HG03060 (cell line): ENCODE data around the gene STXBP5.

Experiments used
- ATAC-seq: cut with Tn5 transposase; IDR thresholded peaks from one replicate; pipeline ENCODE4 v1.9.1; 2021; ENCODE audit warnings: low read depth, moderate number of reproducible peaks; ENCODE audit not compliant: unreplicated experiment

STXBP5 gene

DNA sequence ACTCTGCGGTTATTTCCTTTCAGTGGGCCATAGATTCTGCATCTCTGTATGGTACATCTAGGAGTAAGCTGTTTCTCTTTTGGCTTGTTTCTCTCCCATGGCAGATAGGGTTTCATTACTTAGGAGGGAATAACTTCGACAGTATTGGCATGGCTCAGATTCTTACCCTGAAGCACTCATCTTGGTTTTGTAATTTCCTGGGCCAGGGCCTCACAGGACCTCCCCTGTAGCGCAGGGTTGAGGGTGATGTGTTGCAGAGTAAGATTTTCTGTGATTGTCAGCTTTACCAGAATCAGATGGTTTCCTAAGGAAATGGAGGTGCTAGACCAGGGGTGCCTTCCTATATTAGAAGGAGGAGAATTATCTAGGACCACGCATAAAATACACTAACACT, 78.3 kb downstream of the STXBP5 start:
- ATAC-seq: no peak

DNA sequence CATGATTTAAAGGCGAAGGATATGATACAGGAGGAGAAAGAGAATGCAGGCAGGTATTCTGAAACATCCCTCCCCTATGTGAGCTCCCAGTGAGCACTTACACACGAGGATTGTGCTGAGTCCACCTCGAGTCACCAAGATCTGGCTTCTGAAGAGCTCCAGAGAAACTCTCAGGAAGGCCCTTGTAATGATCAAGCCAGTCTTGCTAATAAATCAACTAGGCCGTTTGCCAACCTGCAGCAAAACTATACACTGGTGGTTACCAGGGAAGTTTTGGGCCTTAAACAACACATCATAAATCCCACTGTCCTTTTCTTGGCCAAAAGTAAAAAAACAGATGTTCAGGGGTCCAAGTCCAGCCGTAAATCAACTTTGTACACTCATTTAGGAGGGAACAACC, 79.2 kb downstream of the STXBP5 start:
- ATAC-seq: no peak

DNA sequence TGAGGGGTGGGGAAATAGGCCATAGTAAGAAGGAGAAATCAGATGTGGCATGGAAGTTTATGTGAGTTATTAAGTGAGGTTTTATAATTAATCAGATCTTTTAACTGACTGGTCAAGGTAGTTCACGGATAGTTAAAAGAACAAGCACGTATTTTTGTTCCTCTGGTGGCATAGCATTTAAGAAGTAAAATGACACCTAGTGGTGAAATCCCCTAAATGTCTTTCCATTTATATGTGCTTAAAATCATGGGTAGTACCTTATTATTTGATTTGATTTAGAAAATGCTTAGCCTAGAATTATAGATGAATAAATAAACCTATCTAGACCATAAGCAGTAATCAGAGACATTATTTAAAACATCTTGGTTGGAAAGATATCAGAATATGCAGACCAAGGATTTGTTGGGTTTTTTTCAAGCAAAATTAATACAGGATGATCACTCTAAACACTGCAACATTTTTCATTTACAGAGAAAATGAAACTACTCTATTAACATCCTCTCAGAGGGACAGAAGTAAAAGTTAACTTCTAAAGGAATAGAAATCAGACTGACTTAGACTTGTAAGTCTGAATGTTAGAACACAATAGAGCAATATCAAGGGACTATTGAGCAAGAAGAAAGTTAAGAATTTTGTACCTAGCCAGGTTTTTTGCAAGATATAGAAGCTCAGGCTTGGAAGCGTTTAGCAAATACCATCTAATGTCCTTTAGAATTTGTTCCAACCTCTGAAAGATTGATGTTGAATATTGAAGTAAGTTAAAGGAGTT, 81.1 kb downstream of the STXBP5 start:
- peak; percentile 66 for ATAC-seq

DNA sequence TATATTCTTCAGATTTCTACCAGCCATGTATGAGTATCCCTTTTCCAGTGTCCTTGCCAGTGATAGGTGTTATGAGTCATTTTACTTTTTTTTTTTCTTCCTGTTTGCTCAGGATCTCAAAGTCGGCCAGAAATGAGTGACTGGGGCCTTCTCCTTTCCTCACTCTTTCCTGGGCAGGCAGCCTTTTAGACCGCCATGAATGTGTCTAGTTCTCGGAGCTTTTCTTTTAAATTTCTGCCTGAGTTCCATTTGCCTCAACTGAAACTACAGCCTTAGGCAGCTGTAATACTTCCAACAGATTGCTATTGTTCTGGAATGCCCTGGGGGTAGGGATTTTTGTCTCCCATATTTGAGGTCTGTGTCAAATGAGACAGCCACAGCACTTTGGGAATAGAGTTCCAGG, 83.7 kb downstream of the STXBP5 start:
- no peak for ATAC-seq

DNA sequence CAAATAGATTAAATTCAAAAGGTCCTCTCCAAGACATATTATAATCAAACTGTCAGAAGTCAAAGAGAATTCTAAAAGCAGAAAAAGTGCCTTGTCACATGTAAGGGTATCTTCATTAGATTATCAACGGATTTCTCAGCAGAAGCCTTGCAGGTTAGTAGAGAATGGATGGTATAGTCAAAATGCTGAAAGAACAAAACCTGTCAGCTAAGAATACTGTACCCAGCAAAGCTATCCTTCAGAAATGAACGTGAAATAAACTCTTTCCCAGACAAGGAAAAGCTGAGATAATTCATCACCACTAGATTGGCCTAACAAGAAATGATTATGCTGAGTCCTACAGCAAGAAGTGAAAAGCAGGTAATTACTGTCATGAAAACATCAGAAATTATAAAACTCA, 92.9 kb downstream of the STXBP5 start:
- ATAC-seq: no peak

DNA sequence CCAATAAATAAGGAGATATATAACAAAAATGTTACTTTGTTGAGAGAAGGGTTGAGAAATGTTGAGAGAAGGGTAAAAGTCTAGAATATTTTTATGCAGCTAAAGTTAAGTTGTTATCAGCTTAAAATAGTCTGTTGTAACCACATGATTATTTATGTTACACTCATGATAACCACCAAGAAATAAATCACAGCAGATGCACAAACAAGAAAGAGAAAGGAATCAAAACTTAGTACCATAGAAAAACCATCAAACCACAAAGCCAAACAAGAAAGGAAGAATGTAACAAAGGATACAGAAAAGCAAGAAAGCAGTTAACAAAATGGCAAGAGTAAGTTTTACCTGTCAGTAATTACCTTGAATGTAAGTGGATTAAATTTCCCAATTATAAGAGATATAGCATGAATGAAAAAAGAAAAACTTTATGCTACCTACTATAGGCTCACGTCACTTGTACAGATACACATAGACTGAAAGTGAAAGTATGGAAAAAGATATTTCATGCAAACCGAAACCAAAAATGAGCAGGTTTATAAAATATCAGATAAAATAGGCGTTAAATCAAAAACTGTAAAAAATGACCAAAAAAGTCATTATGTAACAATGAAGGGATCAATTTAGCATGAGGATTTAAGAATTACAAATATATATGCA, 93.6 kb downstream of the STXBP5 start:
- ATAC-seq: no peak

DNA sequence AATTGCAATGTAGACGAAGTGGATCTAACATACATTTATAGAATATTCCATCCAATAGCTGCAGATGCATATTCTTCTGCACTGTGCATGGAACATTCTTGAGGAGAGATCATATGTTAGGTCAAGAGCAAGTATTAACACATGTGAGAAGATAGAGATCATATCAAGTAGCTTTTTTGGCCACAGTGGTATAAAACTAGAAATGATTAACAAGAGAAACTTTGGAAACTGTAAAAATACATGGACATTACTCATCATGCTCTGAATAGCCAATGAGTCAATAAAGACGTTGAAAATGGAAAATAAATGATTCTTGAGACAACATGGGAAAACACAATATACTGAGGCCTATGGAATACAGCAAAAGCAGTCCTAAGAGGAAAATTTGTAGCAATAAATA, 94.2 kb downstream of the STXBP5 start:
- ATAC-seq: no peak

DNA sequence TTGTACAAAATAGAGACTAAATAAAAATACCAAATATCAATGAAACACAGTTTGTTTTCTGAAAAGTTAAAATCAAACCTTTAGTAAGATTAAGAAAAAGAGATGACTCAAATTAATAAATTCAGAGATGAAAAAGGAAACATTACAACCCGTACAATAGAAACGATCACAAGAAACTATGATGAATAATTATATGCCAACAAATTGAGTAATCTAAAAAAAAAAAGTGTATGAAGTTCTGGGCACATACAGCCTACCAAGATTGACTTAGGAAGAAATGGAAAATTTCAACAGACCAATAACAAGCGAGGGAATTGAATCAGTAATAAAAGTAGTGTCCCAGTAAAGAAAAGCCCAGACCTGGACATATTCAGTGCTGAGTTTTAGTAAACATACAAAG, 94.8 kb downstream of the STXBP5 start:
- ATAC-seq: no peak

DNA sequence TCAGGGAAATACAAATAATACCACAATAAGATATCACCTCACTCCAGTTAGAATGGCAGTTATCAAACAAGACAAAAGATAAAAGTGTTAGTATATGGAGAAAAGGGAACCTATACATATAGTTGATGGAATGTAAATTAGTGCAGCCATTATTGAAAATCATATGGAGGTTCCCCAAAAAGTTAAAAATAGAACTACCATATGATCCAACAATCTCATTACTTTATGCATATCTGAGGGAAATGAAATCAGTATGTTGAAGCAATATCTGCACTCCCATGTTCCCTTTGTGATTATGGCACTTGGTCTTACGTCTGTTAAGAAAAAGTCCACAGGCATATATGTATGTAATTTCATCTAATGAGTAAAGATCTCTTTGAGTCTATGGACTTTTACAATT, 96.9 kb downstream of the STXBP5 start:
- no peak for ATAC-seq

DNA sequence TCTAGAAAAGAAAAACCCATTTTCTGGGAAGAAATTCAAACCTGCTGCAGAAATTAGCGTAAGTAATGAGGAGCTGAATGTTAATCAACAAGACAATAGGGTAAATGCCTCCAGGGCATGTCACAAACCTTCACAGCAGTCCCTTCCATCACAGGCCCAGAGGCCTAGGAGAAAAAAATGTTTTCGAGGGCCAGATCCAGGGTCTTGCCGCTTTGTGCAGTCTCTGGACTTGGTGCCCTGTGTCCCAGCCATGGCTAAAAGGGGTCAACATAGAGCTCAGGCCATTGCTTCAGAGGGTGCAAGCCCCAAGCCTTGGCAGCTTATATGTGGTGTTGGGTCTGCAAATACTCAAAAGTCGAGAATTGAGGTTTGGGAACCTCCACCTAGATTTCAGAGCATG, 99.8 kb downstream of the STXBP5 start:
- no peak for ATAC-seq

DNA sequence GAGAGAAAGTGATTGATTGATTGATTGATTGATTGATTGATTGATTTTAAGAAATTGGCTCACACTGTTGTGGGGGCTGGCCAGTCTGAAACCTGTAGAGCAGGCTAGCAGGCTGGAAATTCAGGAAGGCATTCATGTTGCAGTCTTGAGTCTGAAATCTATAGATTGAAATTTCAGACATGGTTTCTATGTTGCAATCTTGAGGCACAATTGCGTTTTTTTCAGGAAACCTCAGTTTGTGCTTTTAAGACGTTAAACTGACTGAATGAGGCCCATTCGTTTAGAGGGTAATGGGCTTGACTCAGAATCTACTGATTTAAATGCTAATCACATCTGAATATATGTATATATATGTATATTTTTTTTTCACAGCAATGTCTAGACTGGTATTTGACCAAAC, 106.3 kb downstream of the STXBP5 start:
- no peak for ATAC-seq

DNA sequence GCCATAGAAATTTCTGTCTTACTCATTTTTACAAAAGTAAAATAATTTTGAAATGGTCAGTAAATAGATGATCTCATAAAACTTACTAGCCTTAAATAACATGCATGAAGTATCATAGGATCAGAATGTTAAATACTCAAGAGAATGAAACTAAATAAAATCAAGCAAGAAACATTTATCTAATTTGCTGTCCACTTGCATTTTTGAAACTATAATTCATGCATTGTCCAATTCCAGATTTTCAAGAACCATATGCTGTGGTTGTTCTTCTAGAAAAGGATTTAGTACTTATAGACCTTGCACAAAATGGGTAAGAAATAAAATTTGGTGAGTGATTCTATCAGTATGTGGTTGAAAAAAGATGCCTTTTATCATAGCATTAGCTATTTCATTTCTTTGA, 107.0 kb downstream of the STXBP5 start:
- no peak for ATAC-seq

DNA sequence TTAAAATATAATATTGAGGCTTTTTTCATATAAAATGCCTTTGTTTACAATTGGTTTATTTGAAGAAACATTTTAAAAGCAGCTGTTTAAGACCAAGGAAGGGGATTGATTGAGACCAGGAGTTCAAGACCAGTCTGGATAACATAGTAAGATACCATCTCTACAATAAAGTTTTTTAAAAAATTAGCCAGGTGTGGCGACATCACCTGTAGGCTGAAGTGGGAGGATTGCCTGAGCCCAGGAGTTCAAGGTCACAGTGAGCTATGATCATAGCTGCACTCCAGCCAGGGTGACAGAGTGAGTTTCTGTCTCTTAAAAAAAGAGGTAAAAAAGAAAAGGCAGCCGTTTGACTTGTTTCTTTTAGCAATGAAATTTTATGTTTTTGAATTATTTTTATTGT, 117.0 kb downstream of the STXBP5 start:
- ATAC-seq: no peak

DNA sequence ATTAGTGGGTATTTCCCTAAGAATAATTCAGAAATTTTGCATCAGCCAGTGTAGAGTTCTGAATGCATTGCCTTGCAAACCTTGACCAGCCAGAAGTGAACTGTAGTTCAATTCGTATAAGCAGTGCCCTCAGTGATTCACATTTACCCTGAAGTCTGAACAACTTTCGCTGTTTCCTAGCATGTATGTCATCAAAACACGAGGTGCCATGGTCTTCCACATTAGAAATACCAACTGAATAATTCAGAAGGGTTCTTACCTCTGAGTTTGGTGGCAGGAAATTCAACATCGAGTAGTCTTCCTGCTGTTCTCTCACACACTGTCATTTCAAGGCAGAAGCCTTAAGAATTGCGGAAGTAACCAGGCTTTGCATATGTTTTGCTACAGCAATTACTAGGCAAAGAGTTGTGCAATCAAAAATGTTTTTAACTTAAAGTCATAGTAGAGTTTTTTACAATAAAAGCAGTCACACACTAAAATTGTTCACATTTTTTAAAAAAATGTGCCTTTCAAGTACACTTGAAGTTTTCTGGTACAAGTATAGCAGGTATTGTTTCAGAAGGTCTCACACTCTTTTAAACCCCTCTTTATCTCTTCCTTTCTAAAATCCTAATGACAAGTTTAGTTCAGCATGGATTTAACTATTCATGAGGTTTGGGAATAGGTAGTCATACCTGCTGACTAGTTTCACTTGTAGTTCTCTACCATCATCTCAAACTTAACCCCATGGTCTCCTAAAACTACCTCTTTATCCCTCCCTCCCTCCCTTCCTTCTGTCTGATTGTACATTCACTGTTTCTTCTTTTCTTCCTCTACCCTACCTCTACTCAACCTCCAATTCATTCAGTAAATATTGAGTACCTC, 118.3 kb downstream of the STXBP5 start:
- peak; percentile 99 for ATAC-seq

DNA sequence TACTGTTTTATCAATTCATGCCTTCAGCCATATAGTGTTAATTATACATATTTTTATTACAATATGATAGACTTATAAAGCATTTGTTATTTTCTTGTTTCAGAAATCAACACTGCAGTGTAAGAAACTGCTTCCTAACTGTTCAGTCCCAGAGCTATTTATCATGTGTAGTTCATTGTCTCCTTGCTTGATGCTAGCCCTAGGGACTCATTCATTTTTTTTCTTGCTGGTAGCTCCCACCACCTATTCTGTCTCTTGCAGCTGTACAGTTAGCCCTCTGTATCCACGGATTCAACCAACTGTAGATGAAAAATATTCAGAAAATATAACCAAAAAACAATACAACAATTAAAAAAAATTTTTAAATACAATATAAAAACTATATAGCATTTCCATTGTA, 121.3 kb downstream of the STXBP5 start:
- ATAC-seq: no peak

DNA sequence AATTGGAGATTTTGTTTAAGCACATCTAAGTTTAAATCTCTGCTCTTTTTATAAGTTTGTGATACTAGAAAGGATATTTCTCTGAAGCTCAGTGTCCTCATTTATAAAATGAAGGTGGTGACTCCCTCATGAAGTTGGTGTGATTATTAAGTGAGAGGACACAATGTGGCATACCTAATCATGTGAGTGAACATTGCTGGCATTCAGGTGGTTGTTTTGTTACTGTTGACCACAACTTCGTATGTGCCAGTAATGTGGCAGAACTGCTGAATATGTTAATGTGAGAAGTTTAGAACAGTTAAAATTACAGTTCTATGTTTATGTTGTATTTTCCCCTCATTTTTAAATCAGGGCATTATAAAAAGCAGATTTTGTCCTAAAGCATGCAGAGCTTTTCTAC, 127.2 kb downstream of the STXBP5 start:
- ATAC-seq: no peak

DNA sequence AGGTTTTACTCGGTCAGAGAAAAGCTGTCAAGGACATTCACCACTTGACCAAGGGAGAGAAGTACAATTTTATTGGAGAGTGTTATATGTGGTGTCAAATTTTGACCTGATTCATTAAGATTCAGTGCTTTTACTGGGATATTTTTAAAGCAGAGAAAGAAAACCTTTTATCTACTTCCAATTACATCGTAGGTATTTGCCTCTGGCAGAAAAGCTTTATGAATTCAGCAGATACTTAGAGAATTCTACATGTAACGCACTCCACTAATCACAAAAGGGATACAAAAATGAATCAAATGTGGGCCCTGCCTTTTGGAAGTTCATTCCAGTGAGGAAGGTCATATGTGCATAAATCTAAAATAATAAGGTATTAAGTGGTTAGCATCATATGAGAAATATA, 133.7 kb downstream of the STXBP5 start:
- ATAC-seq: no peak

DNA sequence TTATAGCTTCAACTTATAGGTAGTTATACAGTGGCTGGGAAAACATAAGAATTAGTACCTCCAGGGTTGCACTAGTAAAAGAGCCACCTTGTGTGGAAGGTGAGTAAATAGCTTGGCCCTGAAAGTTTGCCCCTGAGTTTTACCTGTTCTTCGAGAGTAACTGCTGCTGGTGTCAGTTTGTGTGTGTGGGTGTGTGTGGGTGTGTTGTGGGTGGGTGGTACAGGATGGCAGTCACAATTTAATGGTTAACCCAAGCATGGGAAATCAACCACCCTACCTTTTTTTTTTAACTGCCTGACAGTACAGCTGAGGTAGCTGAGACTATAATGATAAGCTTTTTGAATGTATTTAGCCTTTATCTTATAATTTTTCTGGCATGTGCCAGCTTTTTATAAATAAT, 137.3 kb downstream of the STXBP5 start:
- ATAC-seq: no peak

DNA sequence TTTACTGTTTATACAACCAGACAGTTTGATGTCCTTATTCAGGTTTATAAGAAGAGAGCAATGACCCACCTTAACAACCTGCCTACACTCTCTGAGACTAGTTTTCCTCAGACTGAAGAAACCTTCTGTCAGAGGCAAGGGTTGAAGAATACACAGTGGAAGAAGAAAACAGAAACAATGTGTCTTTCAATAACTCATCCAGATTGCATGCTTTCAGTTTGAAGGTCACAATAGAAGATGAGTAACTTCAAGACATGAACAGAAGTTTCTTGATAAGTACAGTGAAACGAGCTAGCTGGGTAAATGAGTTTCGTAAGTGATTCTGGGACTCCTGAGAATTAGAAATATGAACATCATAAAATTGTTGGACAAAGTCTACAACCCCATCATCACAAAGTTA, 141.7 kb downstream of the STXBP5 start:
- no peak for ATAC-seq

DNA sequence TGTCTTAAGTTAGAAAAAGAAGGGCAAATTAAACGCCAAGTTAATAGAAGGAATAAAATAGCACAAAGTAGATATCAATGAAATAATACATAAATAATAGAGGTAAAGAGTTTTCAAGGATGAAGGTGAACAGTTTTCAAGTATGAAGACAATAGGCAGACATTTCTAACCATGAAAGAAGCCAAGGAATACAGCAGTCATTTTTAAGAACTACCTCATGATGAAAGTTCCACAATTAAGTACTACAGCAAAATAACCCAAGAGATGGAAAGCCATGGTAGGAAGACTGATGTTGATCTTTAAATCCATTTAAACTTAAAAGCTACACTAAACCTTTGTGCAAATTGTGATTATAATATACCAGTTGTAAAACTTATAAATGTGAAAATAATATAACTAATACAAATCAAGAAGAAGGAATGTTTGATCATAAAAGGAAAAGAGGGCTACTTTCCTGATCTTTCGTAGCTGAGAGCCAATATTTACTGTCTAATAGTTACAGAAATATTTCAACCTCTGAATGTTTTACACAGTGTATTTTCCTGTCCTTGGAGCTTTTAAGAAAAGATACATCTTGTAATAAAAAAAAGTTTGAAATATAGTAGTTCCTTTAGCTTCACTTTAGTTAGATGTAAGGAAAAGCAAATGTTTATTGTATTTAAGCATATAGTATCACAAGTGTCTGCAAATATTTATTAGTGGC, 143.1 kb downstream of the STXBP5 start:
- ATAC-seq: no peak
